HCT116 (cell line): Measurements from ENCODE around the gene MAPRE2. TPM values are rescaled to one million over a fixed set of nuclear protein-coding genes. Genes with fewer than 3 reads are reported as not detected.

Experiments used
- ATAC-seq: fragments of 200-7000 bp; cut with Tn5 transposase; 2 replicates; pipeline ENCODE4 v1.9.1; 2020; ENCODE audit warnings: mild to moderate bottlenecking, moderate library complexity
- BruUV-seq: library from RNA; stranded (reverse); fragments of 400-500 nt; replicated peaks from 2 replicates; lab custom pipeline; 2021; lab: Mats Ljungman, UMichigan
- CTCF ChIA-PET: fragments of 300-600 bp; sonication (Branson Sonifier 250); formaldehyde crosslinking; loops from one replicate; lab custom pipeline; 2021; ENCODE audit warnings: antibody characterized with exemption; lab: Charles Lee
- POLR2A ChIA-PET: fragments of 300-600, 350-600 bp; sonication (Branson Sonifier 250); formaldehyde crosslinking; loops from one replicate; lab custom pipeline; 2021; ENCODE audit warnings: antibody characterized with exemption; lab: Charles Lee
- RAD21 ChIA-PET, 2 experiments: fragments of 300-600 bp; sonication (Branson Sonifier 250); formaldehyde crosslinking; loops; one replicate each; lab custom pipeline; 2023; ENCODE audit warnings: low total read pairs in 2 of 2; ENCODE audit not compliant: uncharacterized antibody in 2 of 2, unreplicated experiment in 2 of 2, low non-redundant PET in 1 of 2; lab: Charles Lee
- DNase-seq: peaks from one replicate; pipeline ENCODE4 v3.0.0-alpha.2; 2010; ENCODE audit warnings: low read depth, low spot score
- H2AFZ ChIP-seq: fragments of 200-600 bp; shearing (Covaris generic), sonication (generic); 2 replicates; pipeline ENCODE4 v1.6.1; 2017; ENCODE audit warnings: low read depth, mixed run types, mixed read lengths, antibody characterized with exemption, low read length; ENCODE audit not compliant: poor library complexity, severe bottlenecking
- H3K27ac ChIP-seq: 2 replicates; pipeline ENCODE4 v1.5.1; 2012; ENCODE audit warnings: low read depth, low read length
- H3K27me3 ChIP-seq: fragments of 200-600 bp; sonication (generic); 2 replicates; pipeline ENCODE4 v1.6.1; 2016; ENCODE audit warnings: mixed run types, low read length, mixed read lengths; ENCODE audit not compliant: insufficient read depth
- H3K36me3 ChIP-seq, 2 experiments: fragments of 200-500 bp in 1 of 2; fragments of 200-600 bp in 1 of 2; sonication (Bioruptor generic) in 1 of 2; sonication (generic) in 1 of 2; 2 replicates each; pipeline versions ENCODE4 v1.5.1 to v1.6.1; 2014 to 2016; ENCODE audit warnings: low read length in 2 of 2, inconsistent platforms in 1 of 2, mixed read lengths in 1 of 2, mixed run types in 1 of 2; ENCODE audit not compliant: insufficient read depth in 2 of 2, control insufficient read depth in 1 of 2
- H3K4me1 ChIP-seq, 2 experiments: fragments of 200-600 bp in 1 of 2; sonication (generic) in 1 of 2; 2 replicates each; pipeline versions ENCODE4 v1.5.1 to v1.6.1; 2012 to 2017; ENCODE audit warnings: low read length in 2 of 2, inconsistent platforms in 1 of 2, mild to moderate bottlenecking in 1 of 2, mixed read lengths in 1 of 2, mixed run types in 1 of 2, moderate library complexity in 1 of 2; ENCODE audit not compliant: insufficient read depth in 2 of 2, control insufficient read depth in 1 of 2
- H3K4me2 ChIP-seq: fragments of 200-600 bp; sonication (generic); 2 replicates; pipeline ENCODE4 v1.6.1; 2017; ENCODE audit warnings: mixed run types, low read length, mixed read lengths
- H3K4me3 ChIP-seq, 2 experiments: fragments of 200-600 bp in 1 of 2; sonication (generic) in 1 of 2; replicated peaks in 1 of 2; 2 replicates each; pipeline ENCODE4 v1.5.1; 2011 to 2016; ENCODE audit warnings: low read length in 2 of 2, control low read depth in 1 of 2, low read depth in 1 of 2, mild to moderate bottlenecking in 1 of 2, mixed read lengths in 1 of 2, mixed run types in 1 of 2
- H3K79me2 ChIP-seq: fragments of 200-600 bp; sonication (generic); 2 replicates; pipeline ENCODE4 v1.6.1; 2017; ENCODE audit warnings: mild to moderate bottlenecking, mixed run types, low read length, moderate library complexity, mixed read lengths; ENCODE audit not compliant: insufficient read depth
- H3K9ac ChIP-seq: fragments of 200-600 bp; sonication (generic); 2 replicates; pipeline ENCODE4 v1.6.1; 2016; ENCODE audit warnings: low read length, mixed read lengths
- H3K9me2 ChIP-seq: fragments of 200-600 bp; sonication (generic), shearing (Covaris generic); 2 replicates; pipeline ENCODE4 v1.6.1; 2017; ENCODE audit warnings: mixed run types, mild to moderate bottlenecking, moderate library complexity; ENCODE audit not compliant: insufficient read depth
- H3K9me3 ChIP-seq, 2 experiments: fragments of 200-500 bp in 1 of 2; fragments of 200-600 bp in 1 of 2; sonication (Bioruptor generic) in 1 of 2; sonication (generic) in 1 of 2; 2 replicates each; pipeline ENCODE4 v1.6.1; 2014 to 2017; ENCODE audit warnings: low read length in 2 of 2, mixed read lengths in 2 of 2, inconsistent platforms in 1 of 2, low read depth in 1 of 2, mild to moderate bottlenecking in 1 of 2, mixed run types in 1 of 2, moderate library complexity in 1 of 2; ENCODE audit not compliant: control insufficient read depth in 1 of 2, insufficient read depth in 1 of 2
- H4K20me1 ChIP-seq: fragments of 200-600 bp; sonication (generic), shearing (Covaris generic); 2 replicates; pipeline ENCODE4 v1.6.1; 2017; ENCODE audit warnings: mixed run types, mild to moderate bottlenecking, moderate library complexity; ENCODE audit not compliant: insufficient read depth
- ELF1 ChIP-seq: IDR thresholded peaks from 2 replicates; pipeline ENCODE4 v1.6.1; 2012; ENCODE audit warnings: low read depth, borderline replicate concordance
- EZH2 ChIP-seq: fragments of 200-600 bp; sonication (generic); IDR thresholded peaks from 2 replicates; pipeline ENCODE4 v1.6.1; 2017; ENCODE audit warnings: antibody characterized with exemption, mixed run types
- EZH2phosphoT487 ChIP-seq: fragments of 200-600 bp; IDR thresholded peaks from 2 replicates; pipeline ENCODE4 v1.6.1; 2018; ENCODE audit warnings: antibody characterized with exemption, borderline replicate concordance
- FOSL1 ChIP-seq: IDR thresholded peaks from 2 replicates; pipeline ENCODE4 v1.6.1; 2012; ENCODE audit warnings: low read depth
- POLR2A ChIP-seq: IDR thresholded peaks from 2 replicates; pipeline ENCODE4 v1.7.0; 2011; ENCODE audit warnings: borderline replicate concordance; ENCODE audit not compliant: insufficient read depth, insufficient read length; ENCODE audit errors: extremely low read depth
- RAD21 ChIP-seq: IDR thresholded peaks from 2 replicates; pipeline ENCODE4 v1.6.1; 2012; ENCODE audit warnings: low read depth, mild to moderate bottlenecking
- REST ChIP-seq: IDR thresholded peaks from 2 replicates; pipeline ENCODE4 v1.6.1; 2012; ENCODE audit warnings: low read depth
- SIN3A ChIP-seq: IDR thresholded peaks from 2 replicates; pipeline ENCODE4 v1.6.1; 2012; ENCODE audit warnings: low read depth
- SP1 ChIP-seq: IDR thresholded peaks from 2 replicates; pipeline ENCODE4 v1.6.1; 2012; ENCODE audit warnings: low read depth
- SRF ChIP-seq: IDR thresholded peaks from 2 replicates; pipeline ENCODE4 v1.6.1; 2012; ENCODE audit warnings: low read depth
- TCF7L2 ChIP-seq: IDR thresholded peaks from 2 replicates; pipeline ENCODE4 v1.7.0; 2011; ENCODE audit warnings: borderline replicate concordance, inconsistent platforms; ENCODE audit not compliant: insufficient read depth, insufficient read length; ENCODE audit errors: extremely low read depth
- YY1 ChIP-seq: IDR thresholded peaks from 2 replicates; pipeline ENCODE4 v1.6.1; 2011; ENCODE audit warnings: low read length, low read depth, moderate library complexity, mild to moderate bottlenecking; ENCODE audit not compliant: insufficient replicate concordance; ENCODE audit errors: extremely low read depth
- ZFX ChIP-seq: fragments of 450-650 bp; IDR thresholded peaks from 2 replicates; pipeline ENCODE4 v1.6.1; 2017
- intact Hi-C: fragments of 100-400 bp; cut with micrococcal nuclease; formaldehyde crosslinking; loops from 2 replicates; pipeline ENCODE4 v1.10.0; 2022
- total RNA-seq: library from RNA; stranded (reverse); gene quantifications from one replicate; pipeline ENCODE4 v1.2.1, GENCODE V29; 2021; ENCODE audit not compliant: unreplicated experiment
- TF ChIP-seq, protein P1 (sequence below), 3 experiments: fragments of 200-600 bp in 1 of 3; sonication (generic) in 1 of 3; IDR thresholded peaks in 2 of 3; conservative IDR thresholded peaks in 1 of 3; 2 replicates each; pipeline ENCODE4 v1.5.1; 2012 to 2017; ENCODE audit warnings: low read depth in 2 of 3, low read length in 2 of 3, antibody characterized with exemption in 1 of 3, borderline replicate concordance in 1 of 3, control low read depth in 1 of 3, mild to moderate bottlenecking in 1 of 3, mixed read lengths in 1 of 3, mixed run types in 1 of 3, moderate library complexity in 1 of 3; ENCODE audit not compliant: insufficient read depth in 1 of 3
- TF ChIP-seq, protein P2 (sequence below): IDR thresholded peaks from 2 replicates; pipeline ENCODE4 v1.6.1; 2012

Gene MAPRE2
- total RNA-seq, 1 experiment from 2014 or later: 17.2 TPM

- CTCF ChIA-PET: interaction anchor here (0.9 to 1.6 kb wide), 3 partner anchors 21 to 329 kb away, joined by 3 to 4 read pairs (median 3); no protein-coding TSS in a partner anchor
- TF ChIP-seq TCF7L2: no peak
- no peak for TF ChIP-seq SP1
- peak; percentile 37 for TF ChIP-seq RAD21
- TF ChIP-seq, protein P1, sequence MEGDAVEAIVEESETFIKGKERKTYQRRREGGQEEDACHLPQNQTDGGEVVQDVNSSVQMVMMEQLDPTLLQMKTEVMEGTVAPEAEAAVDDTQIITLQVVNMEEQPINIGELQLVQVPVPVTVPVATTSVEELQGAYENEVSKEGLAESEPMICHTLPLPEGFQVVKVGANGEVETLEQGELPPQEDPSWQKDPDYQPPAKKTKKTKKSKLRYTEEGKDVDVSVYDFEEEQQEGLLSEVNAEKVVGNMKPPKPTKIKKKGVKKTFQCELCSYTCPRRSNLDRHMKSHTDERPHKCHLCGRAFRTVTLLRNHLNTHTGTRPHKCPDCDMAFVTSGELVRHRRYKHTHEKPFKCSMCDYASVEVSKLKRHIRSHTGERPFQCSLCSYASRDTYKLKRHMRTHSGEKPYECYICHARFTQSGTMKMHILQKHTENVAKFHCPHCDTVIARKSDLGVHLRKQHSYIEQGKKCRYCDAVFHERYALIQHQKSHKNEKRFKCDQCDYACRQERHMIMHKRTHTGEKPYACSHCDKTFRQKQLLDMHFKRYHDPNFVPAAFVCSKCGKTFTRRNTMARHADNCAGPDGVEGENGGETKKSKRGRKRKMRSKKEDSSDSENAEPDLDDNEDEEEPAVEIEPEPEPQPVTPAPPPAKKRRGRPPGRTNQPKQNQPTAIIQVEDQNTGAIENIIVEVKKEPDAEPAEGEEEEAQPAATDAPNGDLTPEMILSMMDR (IDR thresholded peaks at IDR 0.05 in 2 of 3, conservative IDR thresholded peaks at IDR 0.05 in 1 of 3; ENCODE audit: borderline replicate concordance in 1 of 3, insufficient read depth in 1 of 3, low read depth in 2 of 3, low read length in 2 of 3): 0 out of 6 replicates have a peak, but pooled peaks of 2 of the 3 experiments have one; percentile 5 to 6
These were observed 14.7 kb upstream of the MAPRE2 start for GRCh38 chr18:35026407-35027061.

GRCh38 chr18:35027206-35027605, 14.0 kb upstream of the MAPRE2 start:
- H3K27ac ChIP-seq: no peak overlapping the region
- no peak overlapping the region for H2AFZ ChIP-seq
- H4K20me1 ChIP-seq: no peaks in the 10 kb centered on the region
- H3K4me3 ChIP-seq: no peak overlapping the region
- H3K4me1 ChIP-seq: no peaks in the 10 kb centered on the region
- CTCF ChIA-PET: no interaction called here
- POLR2A ChIA-PET: no interaction called here
- no peaks in the 10 kb centered on the region for H3K79me2 ChIP-seq
- BruUV-seq: no TSS peak
- no peak for DNase-seq
- no peaks in the 10 kb centered on the region for H3K36me3 ChIP-seq
- no peak overlapping the region for H3K9ac ChIP-seq
- H3K9me3 ChIP-seq: no peaks in the 10 kb centered on the region
- H3K4me2 ChIP-seq: no peak overlapping the region
- H3K27me3 ChIP-seq: no peaks in the 10 kb centered on the region
- intact Hi-C loops: no loop called here
- ATAC-seq: no peak
- H3K9me2 ChIP-seq: no peaks in the 10 kb centered on the region
- RAD21 ChIA-PET: no interaction called here
- TF ChIP-seq EZH2phosphoT487 (no peak), TCF7L2 (no peak), YY1 (no peak), EZH2 (no peak), SIN3A (no peak), REST (no peak), ZFX (no peak), POLR2A (no peak), RAD21 (no peak), SRF (no peak), ELF1 (no peak), FOSL1 (no peak)
- TF ChIP-seq, protein P2, sequence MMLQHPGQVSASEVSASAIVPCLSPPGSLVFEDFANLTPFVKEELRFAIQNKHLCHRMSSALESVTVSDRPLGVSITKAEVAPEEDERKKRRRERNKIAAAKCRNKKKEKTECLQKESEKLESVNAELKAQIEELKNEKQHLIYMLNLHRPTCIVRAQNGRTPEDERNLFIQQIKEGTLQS: no peak

More at GRCh38 chr18:35026407-35027061, 14.7 kb upstream of the MAPRE2 start:
- ATAC-seq: peak; percentile 69
- H3K27ac ChIP-seq: no peak overlapping the region
- H3K36me3 ChIP-seq: no peaks in the 10 kb centered on the region
- H3K9ac ChIP-seq: no peak overlapping the region
- no peaks in the 10 kb centered on the region for H3K27me3 ChIP-seq
- no peaks in the 10 kb centered on the region for H3K4me1 ChIP-seq
- no peaks in the 10 kb centered on the region for H3K9me2 ChIP-seq
- no peak for DNase-seq
- H3K4me3 ChIP-seq: no peak overlapping the region
- intact Hi-C loops: no loop called here
- H3K4me2 ChIP-seq: no peak overlapping the region
- H3K79me2 ChIP-seq: no peaks in the 10 kb centered on the region
- H2AFZ ChIP-seq: no peak overlapping the region
- ChIA-PET RAD21 (interaction anchor here (0.7 to 1.2 kb wide), 2 partner anchors 46 to 117 kb away, joined by 4 to 5 read pairs; no protein-coding TSS in a partner anchor), POLR2A (no interaction called here)
- H4K20me1 ChIP-seq: no peaks in the 10 kb centered on the region
- no TSS peak for BruUV-seq
- H3K9me3 ChIP-seq: no peaks in the 10 kb centered on the region
